GM18870 (cell line): Measurements from ENCODE around the gene KLC1.

Source experiments
- ATAC-seq: cut with Tn5 transposase; IDR thresholded peaks from one replicate; pipeline ENCODE4 v1.9.1; 2021; ENCODE audit warnings: moderate library complexity; ENCODE audit not compliant: unreplicated experiment

Gene KLC1

GRCh38 chr14:103716091-103716801 lies 87.2 kb downstream of the KLC1 start:
- no peak for ATAC-seq

GRCh38 chr14:103716899-103717411 lies 87.9 kb downstream of the KLC1 start:
- ATAC-seq = no peak

GRCh38 chr14:103718572-103718971 lies 89.6 kb downstream of the KLC1 start:
- no peak for ATAC-seq

GRCh38 chr14:103719751-103720150 lies 90.7 kb downstream of the KLC1 start:
- ATAC-seq = no peak

- ATAC-seq = no peak
These were observed 92.5 kb downstream of the KLC1 start for GRCh38 chr14:103721334-103722120.

GRCh38 chr14:103723748-103724081 lies 94.7 kb downstream of the KLC1 start:
- ATAC-seq = no peak

- ATAC-seq = no peak
These were observed 95.1 kb downstream of the KLC1 start for GRCh38 chr14:103724116-103724515.

- ATAC-seq = no peak
These were observed 96.1 kb downstream of the KLC1 start for GRCh38 chr14:103725001-103725682.

GRCh38 chr14:103725739-103726395 lies 96.9 kb downstream of the KLC1 start:
- ATAC-seq = no peak

GRCh38 chr14:103726474-103726873 lies 97.5 kb downstream of the KLC1 start:
- ATAC-seq = no peak

- ATAC-seq = no peak
These were observed 98.4 kb downstream of the KLC1 start for GRCh38 chr14:103727313-103727980.

- ATAC-seq = no peak
These were observed 99.1 kb downstream of the KLC1 start for GRCh38 chr14:103728141-103728540.

- ATAC-seq = no peak
These were observed 99.7 kb downstream of the KLC1 start for GRCh38 chr14:103728721-103729120.

GRCh38 chr14:103729496-103730448 lies 100.8 kb downstream of the KLC1 start:
- ATAC-seq = no peak

GRCh38 chr14:103730490-103731035 lies 101.6 kb downstream of the KLC1 start:
- ATAC-seq = no peak

- no peak for ATAC-seq
These were observed 102.5 kb downstream of the KLC1 start for GRCh38 chr14:103731481-103731880.

- ATAC-seq = no peak
These were observed 103.2 kb downstream of the KLC1 start for GRCh38 chr14:103731916-103732867.
